Stimulated activated CD4-positive, alpha-beta T cell treated with anti-CD3 and anti-CD28 coated beads, Interleukin-4, amount 100 ng/mL, for 48 hours (primary cell): Measurements from ENCODE around the gene TMEM221.

ENCODE experiments used
- DNase-seq, 2 donors: peaks; one replicate each; pipeline ENCODE4 v3.0.0-alpha.2; 2020; ENCODE audit warnings: low read depth in 2 of 2

The TMEM221 gene

GRCh38 chr19:17405250-17406045, 43.0 kb downstream of the TMEM221 start, which contains the start of gene BST2:
BST2 (minus strand) TSS chr19:17405630; CDS start chr19:17405575, 55 bp downstream.
- no peak for DNase-seq

- no peak for DNase-seq
Measured at GRCh38 chr19:17404621-17405249, 43.7 kb downstream of the TMEM221 start.

GRCh38 chr19:17404015-17404414, 44.5 kb downstream of the TMEM221 start:
- no peak for DNase-seq

- DNase-seq, result peak; percentile 36 to 67
Measured at GRCh38 chr19:17402982-17403855, 45.2 kb downstream of the TMEM221 start.

- DNase-seq, result no peak
Measured at GRCh38 chr19:17401628-17402027, 46.8 kb downstream of the TMEM221 start.

GRCh38 chr19:17398902-17399527, 49.5 kb downstream of the TMEM221 start:
- no peak for DNase-seq

- DNase-seq, result peak; percentile 70 to 76
Measured at GRCh38 chr19:17394891-17395415, 53.5 kb downstream of the TMEM221 start.

GRCh38 chr19:17393914-17394313, 54.6 kb downstream of the TMEM221 start, which contains the start of gene CCDC194:
CCDC194 (minus strand) TSS chr19:17394196; CDS start chr19:17394158, 38 bp downstream.
- DNase-seq, result no peak

- DNase-seq, result no peak
Measured at GRCh38 chr19:17393002-17393401, 55.5 kb downstream of the TMEM221 start.

- no peak for DNase-seq
Measured at GRCh38 chr19:17391371-17392151, 56.9 kb downstream of the TMEM221 start.

GRCh38 chr19:17390665-17391370, 57.6 kb downstream of the TMEM221 start:
- DNase-seq, result peak; percentile 91 to 94

GRCh38 chr19:17389957-17390664, 58.4 kb downstream of the TMEM221 start:
- no peak for DNase-seq

- DNase-seq, result no peak
Measured at GRCh38 chr19:17389288-17389687, 59.2 kb downstream of the TMEM221 start.

- DNase-seq, result peak; percentile 50 to 59
Measured at GRCh38 chr19:17385878-17386611, 62.4 kb downstream of the TMEM221 start.
